Measurements from ENCODE around the gene CLUH. TPM values are rescaled to one million over a fixed set of nuclear protein-coding genes. Genes with fewer than 3 reads are reported as not detected.

Gene CLUH
- total and polyA plus RNA-seq, 5 donors from 2014 or later: 3.4 to 43.1 (median 4.5) TPM

DNA sequence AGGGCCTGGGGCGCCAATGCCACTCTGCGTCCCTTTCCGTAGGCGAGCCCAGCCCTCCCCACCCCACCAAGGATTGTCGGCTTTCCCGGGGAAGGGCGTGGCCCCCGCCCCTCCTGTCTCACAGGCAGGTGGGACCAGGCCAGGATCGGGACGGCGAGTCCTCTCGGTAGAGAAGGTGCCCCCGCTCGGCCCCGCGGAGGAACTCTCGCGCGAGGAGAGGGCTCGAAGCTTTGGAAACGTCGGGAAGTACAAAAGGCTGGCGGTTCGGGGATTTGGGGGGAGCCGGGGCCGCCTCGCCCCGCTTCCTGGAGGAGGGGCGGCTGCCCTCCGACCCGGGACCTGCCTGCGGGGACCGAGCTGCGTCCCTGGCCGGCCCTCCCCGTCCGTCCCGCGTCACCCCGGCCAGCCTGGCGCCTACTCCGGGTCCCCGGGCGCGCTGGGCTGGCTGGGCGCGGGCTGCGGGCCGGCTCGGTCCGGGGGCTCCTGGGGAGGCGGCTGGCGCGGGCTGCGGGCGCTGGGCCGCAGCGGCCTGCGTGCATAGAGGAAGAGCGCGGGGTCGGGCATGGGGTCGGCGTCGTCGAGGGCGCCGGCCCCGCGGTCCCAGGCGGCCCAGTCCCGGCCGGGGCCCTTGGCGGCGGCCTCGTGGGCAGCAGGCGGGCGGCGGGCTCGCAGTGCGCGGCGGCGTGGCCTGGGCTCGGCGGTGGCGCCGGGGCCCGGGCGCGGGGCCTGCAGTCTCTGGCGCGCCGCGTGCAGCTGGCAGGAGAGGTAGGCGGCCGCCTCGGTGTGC is 12.6 kb upstream of the CLUH start:
- peaks cover 27% of the 10 kb centered on the region for H3K27me3 Mint-ChIP-seq
- H3K9me3 ChIP-seq (ENCODE audit: control insufficient read depth in 2 of 2, low read length in 2 of 2): no peaks in the 10 kb centered on the region
- H3K9me3 Mint-ChIP-seq: no peaks in the 10 kb centered on the region
- no peak overlapping the region for H3K27ac ChIP-seq (ENCODE audit: insufficient read depth, low read length, poor library complexity, severe bottlenecking)
- H3K27ac Mint-ChIP-seq: no peak overlapping the region
- H3K4me1 ChIP-seq (ENCODE audit: control insufficient read depth, insufficient read depth, low read length, poor library complexity, severe bottlenecking): peaks cover 5% of the 10 kb centered on the region
- peaks cover 4% of the 10 kb centered on the region for H3K27me3 ChIP-seq (ENCODE audit: control insufficient read depth, insufficient read depth, low read length)
- no peaks in the 10 kb centered on the region for H3K36me3 ChIP-seq (ENCODE audit: control insufficient read depth, insufficient read depth, low read length)
- H3K36me3 Mint-ChIP-seq: no peaks in the 10 kb centered on the region
- peak overlapping the region in 2 of 4 donors; percentile 41 to 50 for H3K4me3 Mint-ChIP-seq
- peak in 1 of 2 donors; percentile 30 for ATAC-seq (ENCODE audit: low read depth in 2 of 2)
- peaks cover 0 to 5% (median 2%) of the 10 kb centered on the region in 4 donors for H3K4me1 Mint-ChIP-seq
- DNase-seq: no peak
- no peak overlapping the region for H3K4me3 ChIP-seq (ENCODE audit: low read depth, low read length)

DNA sequence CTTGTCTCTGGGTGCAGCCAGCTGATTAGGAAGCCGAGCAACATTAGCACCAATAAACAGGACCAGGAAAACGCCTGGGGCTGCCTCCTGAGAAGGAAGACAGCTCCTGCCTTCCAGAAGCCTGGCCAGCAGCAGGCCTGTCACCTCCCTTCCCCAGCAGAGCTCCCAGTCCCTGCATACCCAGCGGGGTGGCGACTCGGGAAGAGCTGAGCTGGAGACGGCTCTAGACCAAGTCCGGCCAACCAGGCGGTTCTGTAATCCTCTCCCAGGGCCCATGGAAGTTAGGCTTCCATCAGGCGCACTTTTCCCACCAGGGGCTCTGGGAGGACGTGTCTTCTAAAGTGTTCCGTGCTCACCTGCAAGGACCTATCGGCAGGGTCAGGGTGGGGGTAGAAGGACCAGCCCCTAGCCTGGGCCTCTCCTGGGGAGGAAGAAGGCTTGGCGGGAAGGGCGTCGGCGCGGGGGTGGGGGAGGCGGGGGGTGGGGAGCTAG is 12.0 kb upstream of the CLUH start:
- no peak for DNase-seq
- no peak overlapping the region for H3K4me3 ChIP-seq (ENCODE audit: low read depth, low read length)
- no peaks in the 10 kb centered on the region for H3K9me3 ChIP-seq (ENCODE audit: control insufficient read depth in 2 of 2, low read length in 2 of 2)
- H3K36me3 Mint-ChIP-seq: no peaks in the 10 kb centered on the region
- peaks cover 5% of the 10 kb centered on the region for H3K4me1 ChIP-seq (ENCODE audit: control insufficient read depth, insufficient read depth, low read length, poor library complexity, severe bottlenecking)
- H3K4me1 Mint-ChIP-seq: peaks cover 0 to 5% (median 2%) of the 10 kb centered on the region in 4 donors
- peaks cover 0 to 2% (median 0%) of the 10 kb centered on the region in 7 donors for H3K9me3 Mint-ChIP-seq
- H3K27me3 Mint-ChIP-seq: peaks cover 27% of the 10 kb centered on the region
- no peak overlapping the region for H3K27ac ChIP-seq (ENCODE audit: insufficient read depth, low read length, poor library complexity, severe bottlenecking)
- no peaks in the 10 kb centered on the region for H3K36me3 ChIP-seq (ENCODE audit: control insufficient read depth, insufficient read depth, low read length)
- H3K27ac Mint-ChIP-seq: no peak overlapping the region
- H3K27me3 ChIP-seq (ENCODE audit: control insufficient read depth, insufficient read depth, low read length): peaks cover 4% of the 10 kb centered on the region
- peak overlapping the region in 2 of 4 donors; percentile 15 to 24 for H3K4me3 Mint-ChIP-seq
- ATAC-seq (ENCODE audit: low read depth in 2 of 2): no peak

DNA sequence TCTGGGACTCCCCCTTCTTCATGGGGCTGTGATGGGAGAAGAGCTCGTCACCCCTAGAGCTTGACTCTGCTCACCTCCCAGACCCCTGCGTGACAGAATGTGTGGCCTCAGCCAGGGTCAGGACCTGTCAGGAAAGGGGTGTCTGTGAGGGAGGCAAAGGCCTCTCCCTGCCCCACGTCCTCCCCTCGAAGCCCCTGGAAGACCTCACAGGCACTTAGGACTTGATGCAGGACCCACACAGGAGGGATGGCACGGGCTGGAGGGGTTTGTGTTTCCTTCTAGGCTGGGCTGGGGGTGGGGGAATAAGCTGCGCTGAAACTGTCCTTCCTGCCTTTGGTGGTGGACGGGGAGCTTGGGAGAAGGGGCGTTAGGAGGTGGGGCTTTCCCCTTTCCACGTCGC is 11.0 kb upstream of the CLUH start:
- no peak overlapping the region for H3K4me3 Mint-ChIP-seq
- H3K27me3 ChIP-seq (ENCODE audit: control insufficient read depth, insufficient read depth, low read length): peaks cover 4% of the 10 kb centered on the region
- no peak overlapping the region for H3K27ac Mint-ChIP-seq
- H3K36me3 Mint-ChIP-seq: no peaks in the 10 kb centered on the region
- DNase-seq (no peak), ATAC-seq (ENCODE audit: low read depth in 2 of 2) (no peak)
- no peak overlapping the region for H3K4me3 ChIP-seq (ENCODE audit: low read depth, low read length)
- H3K9me3 Mint-ChIP-seq: peaks cover 0 to 2% (median 0%) of the 10 kb centered on the region in 7 donors
- H3K36me3 ChIP-seq (ENCODE audit: control insufficient read depth, insufficient read depth, low read length): no peaks in the 10 kb centered on the region
- peaks cover 0 to 5% (median 2%) of the 10 kb centered on the region in 4 donors for H3K4me1 Mint-ChIP-seq
- H3K27me3 Mint-ChIP-seq: peaks cover 27% of the 10 kb centered on the region
- peaks cover 5% of the 10 kb centered on the region for H3K4me1 ChIP-seq (ENCODE audit: control insufficient read depth, insufficient read depth, low read length, poor library complexity, severe bottlenecking)
- no peaks in the 10 kb centered on the region for H3K9me3 ChIP-seq (ENCODE audit: control insufficient read depth in 2 of 2, low read length in 2 of 2)
- H3K27ac ChIP-seq (ENCODE audit: insufficient read depth, low read length, poor library complexity, severe bottlenecking): no peak overlapping the region

DNA sequence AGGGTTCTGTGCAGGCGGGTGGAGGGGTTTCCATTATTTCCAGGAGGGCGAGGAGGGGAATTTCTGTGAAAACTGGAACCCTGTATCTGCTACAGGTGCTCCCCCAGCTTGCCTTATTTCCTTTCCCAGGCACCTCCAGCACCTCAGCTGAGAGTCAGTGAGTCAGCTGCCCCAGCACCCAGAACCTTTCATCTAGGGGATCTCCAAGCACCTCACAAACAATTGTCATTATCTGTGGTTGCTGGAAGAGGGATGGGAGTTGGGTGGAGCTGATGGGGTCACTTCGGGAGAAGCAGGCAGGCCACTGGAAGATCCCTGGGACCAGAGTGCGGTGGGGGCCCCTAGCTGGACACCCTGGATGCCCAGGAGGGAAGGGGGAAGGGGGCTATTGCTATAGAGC is 10.0 kb upstream of the CLUH start:
- H3K27ac Mint-ChIP-seq: no peak overlapping the region
- H3K9me3 ChIP-seq (ENCODE audit: control insufficient read depth in 2 of 2, low read length in 2 of 2): no peaks in the 10 kb centered on the region
- H3K27me3 ChIP-seq (ENCODE audit: control insufficient read depth, insufficient read depth, low read length): peaks cover 4% of the 10 kb centered on the region
- no peak overlapping the region for H3K4me3 Mint-ChIP-seq
- H3K27ac ChIP-seq (ENCODE audit: insufficient read depth, low read length, poor library complexity, severe bottlenecking): no peak overlapping the region
- peaks cover 0 to 5% (median 2%) of the 10 kb centered on the region in 4 donors for H3K4me1 Mint-ChIP-seq
- no peak overlapping the region for H3K4me3 ChIP-seq (ENCODE audit: low read depth, low read length)
- H3K9me3 Mint-ChIP-seq: peaks cover 0 to 2% (median 0%) of the 10 kb centered on the region in 7 donors
- H3K36me3 Mint-ChIP-seq: no peaks in the 10 kb centered on the region
- H3K36me3 ChIP-seq (ENCODE audit: control insufficient read depth, insufficient read depth, low read length): no peaks in the 10 kb centered on the region
- ATAC-seq (ENCODE audit: low read depth in 2 of 2): no peak
- no peak for DNase-seq
- peaks cover 19% of the 10 kb centered on the region for H3K27me3 Mint-ChIP-seq
- H3K4me1 ChIP-seq (ENCODE audit: control insufficient read depth, insufficient read depth, low read length, poor library complexity, severe bottlenecking): peaks cover 5% of the 10 kb centered on the region

DNA sequence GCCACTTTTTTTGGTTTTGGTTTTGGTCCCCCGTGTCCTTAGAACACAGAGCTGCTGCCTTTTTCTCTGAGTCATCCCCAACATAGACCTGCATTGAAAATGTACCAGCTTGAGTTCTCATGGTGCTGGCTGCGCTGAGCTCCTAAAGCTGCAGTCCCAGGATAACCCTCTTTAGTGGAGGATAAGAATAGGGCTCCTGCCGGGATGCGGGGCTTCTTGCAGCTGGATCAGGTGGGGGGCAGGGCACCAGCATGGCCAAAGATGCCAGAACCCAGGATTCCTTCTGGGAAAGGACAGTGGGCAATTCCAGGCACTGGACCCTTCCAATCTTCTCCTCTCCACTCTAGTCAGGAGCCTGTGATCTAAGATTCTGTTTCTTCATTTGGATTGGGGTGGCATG is 8.3 kb upstream of the CLUH start:
- ATAC-seq (ENCODE audit: low read depth in 2 of 2): no peak
- H3K27me3 Mint-ChIP-seq: peaks cover 6% of the 10 kb centered on the region
- Histone ChIP-seq H3K4me1 (ENCODE audit: control insufficient read depth, insufficient read depth, low read length, poor library complexity, severe bottlenecking) (peaks cover 4% of the 10 kb centered on the region), H3K27ac (ENCODE audit: insufficient read depth, low read length, poor library complexity, severe bottlenecking) (no peak overlapping the region), H3K4me3 (ENCODE audit: low read depth, low read length) (no peak overlapping the region), H3K27me3 (ENCODE audit: control insufficient read depth, insufficient read depth, low read length) (no peaks in the 10 kb centered on the region), H3K36me3 (ENCODE audit: control insufficient read depth, insufficient read depth, low read length) (no peaks in the 10 kb centered on the region), H3K9me3 (ENCODE audit: control insufficient read depth in 2 of 2, low read length in 2 of 2) (no peaks in the 10 kb centered on the region)
- no peak overlapping the region for H3K4me3 Mint-ChIP-seq
- no peaks in the 10 kb centered on the region for H3K36me3 Mint-ChIP-seq
- peaks cover 0 to 2% (median 0%) of the 10 kb centered on the region in 7 donors for H3K9me3 Mint-ChIP-seq
- peaks cover 0 to 2% (median 0%) of the 10 kb centered on the region in 4 donors for H3K4me1 Mint-ChIP-seq
- no peak overlapping the region for H3K27ac Mint-ChIP-seq
- no peak for DNase-seq

GRCh38 chr17:2718150-2718938 is 6.8 kb upstream of the CLUH start:
- Histone ChIP-seq H3K27me3 (ENCODE audit: control insufficient read depth, insufficient read depth, low read length) (no peaks in the 10 kb centered on the region), H3K36me3 (ENCODE audit: control insufficient read depth, insufficient read depth, low read length) (no peaks in the 10 kb centered on the region), H3K27ac (ENCODE audit: insufficient read depth, low read length, poor library complexity, severe bottlenecking) (no peak overlapping the region), H3K4me1 (ENCODE audit: control insufficient read depth, insufficient read depth, low read length, poor library complexity, severe bottlenecking) (no peaks in the 10 kb centered on the region), H3K9me3 (ENCODE audit: control insufficient read depth in 2 of 2, low read length in 2 of 2) (no peaks in the 10 kb centered on the region), H3K4me3 (ENCODE audit: low read depth, low read length) (no peak overlapping the region)
- peak overlapping the region in 1 of 4 donors; percentile 38 for H3K4me3 Mint-ChIP-seq
- peaks cover 0 to 3% (median 1%) of the 10 kb centered on the region in 4 donors for H3K4me1 Mint-ChIP-seq
- no peaks in the 10 kb centered on the region for H3K36me3 Mint-ChIP-seq
- no peak for DNase-seq
- H3K27me3 Mint-ChIP-seq: peaks cover 6% of the 10 kb centered on the region
- ATAC-seq (ENCODE audit: low read depth in 2 of 2): no peak
- no peak overlapping the region for H3K27ac Mint-ChIP-seq
- peaks cover 0 to 2% (median 0%) of the 10 kb centered on the region in 7 donors for H3K9me3 Mint-ChIP-seq

DNA sequence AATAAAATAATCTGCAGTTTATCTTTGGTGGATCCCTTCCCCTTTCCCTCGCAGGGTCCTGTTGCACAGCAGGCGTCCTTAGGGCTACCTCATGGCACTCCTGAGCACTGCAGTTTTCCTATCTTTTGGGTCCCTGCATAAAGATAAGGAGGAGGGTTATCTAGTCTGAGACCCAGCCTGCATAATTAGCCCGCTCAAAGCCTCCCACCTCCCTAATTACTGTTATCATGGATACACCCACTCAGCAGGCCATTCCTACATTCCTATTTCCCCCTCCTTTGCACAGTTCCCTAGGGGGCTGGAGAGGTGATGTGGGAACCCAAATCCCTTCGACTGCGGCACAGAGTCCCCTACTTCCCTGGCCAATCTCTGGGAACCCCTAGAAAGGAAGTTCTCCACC is 5.1 kb upstream of the CLUH start:
- ATAC-seq (ENCODE audit: low read depth in 2 of 2): no peak
- DNase-seq: no peak
- H3K9me3 Mint-ChIP-seq: peaks cover 0 to 2% (median 0%) of the 10 kb centered on the region in 7 donors
- H3K36me3 Mint-ChIP-seq: no peaks in the 10 kb centered on the region
- H3K9me3 ChIP-seq (ENCODE audit: control insufficient read depth in 2 of 2, low read length in 2 of 2): no peaks in the 10 kb centered on the region
- H3K27me3 Mint-ChIP-seq: peaks cover 3% of the 10 kb centered on the region
- no peak overlapping the region for H3K27ac Mint-ChIP-seq
- no peak overlapping the region for H3K27ac ChIP-seq (ENCODE audit: insufficient read depth, low read length, poor library complexity, severe bottlenecking)
- peaks cover 0 to 11% (median 6%) of the 10 kb centered on the region in 4 donors for H3K4me1 Mint-ChIP-seq
- no peaks in the 10 kb centered on the region for H3K36me3 ChIP-seq (ENCODE audit: control insufficient read depth, insufficient read depth, low read length)
- H3K27me3 ChIP-seq (ENCODE audit: control insufficient read depth, insufficient read depth, low read length): no peaks in the 10 kb centered on the region
- peaks cover 9% of the 10 kb centered on the region for H3K4me1 ChIP-seq (ENCODE audit: control insufficient read depth, insufficient read depth, low read length, poor library complexity, severe bottlenecking)
- no peak overlapping the region for H3K4me3 ChIP-seq (ENCODE audit: low read depth, low read length)
- H3K4me3 Mint-ChIP-seq: no peak overlapping the region
